HepG2 (cell line): ENCODE measurements around the gene PCTP. TPM values are rescaled to one million over a fixed set of nuclear protein-coding genes. Genes with fewer than 3 reads are reported as not detected.

Source experiments
- ATAC-seq: fragments of 200-7000 bp; cut with Tn5 transposase; 3 replicates; pipeline ENCODE4 v1.9.1; 2020; ENCODE audit warnings: mild to moderate bottlenecking, moderate library complexity
- BruUV-seq: library from RNA; stranded (reverse); fragments of 400-500 nt; replicated peaks from 2 replicates; lab custom pipeline; 2021; lab: Mats Ljungman, UMichigan
- CTCF ChIA-PET: fragments of 300-600 bp; formaldehyde crosslinking; extraction: SDS; loops from one replicate; lab custom pipeline; 2021; ENCODE audit warnings: low total read pairs, inconsistent platforms, low intra/inter-chr PET ratio; lab: Yijun Ruan, JAX
- POLR2A ChIA-PET: fragments of 350-600 bp; sonication (Branson Sonifier 250); formaldehyde crosslinking; loops from one replicate; lab custom pipeline; 2020; ENCODE audit warnings: antibody characterized with exemption, inconsistent platforms; lab: Yijun Ruan, JAX
- DNase-seq: peaks from one replicate; pipeline ENCODE4 v3.0.0-alpha.2; 2015; ENCODE audit warnings: low spot score
- FAIRE-seq: peaks from 3 replicates; lab custom pipeline; 2011; peaks lifted over from hg19 to GRCh38; lab: Jason Lieb, UNC
- H2AFZ ChIP-seq: one replicate; pipeline ENCODE4 v1.6.1; 2011; ENCODE audit warnings: low read length, inconsistent platforms
- H3K27ac ChIP-seq: fragments of 300-600 bp; 3 replicates; pipeline ENCODE4 v1.8.0; 2011; ENCODE audit warnings: mixed run types, mild to moderate bottlenecking, mixed read lengths, low read length, inconsistent platforms; ENCODE audit not compliant: insufficient read depth; ENCODE audit errors: extremely low read length
- H3K27me3 ChIP-seq, 2 experiments: fragments of 200-600 bp in 1 of 2; 2 replicates in 1 of 2; 3 replicates in 1 of 2; pipeline versions ENCODE4 v1.6.0 to v1.8.0; 2011; ENCODE audit warnings: low read length in 2 of 2, mild to moderate bottlenecking in 2 of 2, moderate library complexity in 2 of 2, inconsistent platforms in 1 of 2; ENCODE audit not compliant: insufficient read depth in 2 of 2, control insufficient read depth in 1 of 2
- H3K36me3 ChIP-seq, 2 experiments: fragments of 200-600 bp in 1 of 2; replicated peaks in 1 of 2; 2 replicates in 1 of 2; 3 replicates in 1 of 2; pipeline versions ENCODE4 v1.5.1 to v1.8.0; 2011; ENCODE audit warnings: low read length in 2 of 2, inconsistent platforms in 1 of 2; ENCODE audit not compliant: insufficient read depth in 2 of 2, control insufficient read depth in 1 of 2
- H3K4me1 ChIP-seq: 2 replicates; pipeline ENCODE4 v1.5.1; 2012; ENCODE audit warnings: low read length, inconsistent platforms; ENCODE audit not compliant: insufficient read depth
- H3K4me2 ChIP-seq: 2 replicates; pipeline ENCODE4 v1.6.0; 2011; ENCODE audit warnings: low read depth, low read length, inconsistent platforms
- H3K4me3 ChIP-seq, 3 experiments: fragments of 200-600 bp in 1 of 3; sonication (generic), shearing (Covaris generic) in 1 of 3; replicated peaks in 1 of 3; 2 replicates each; pipeline ENCODE4 v1.5.1; 2011 to 2016; ENCODE audit warnings: low read length in 3 of 3, inconsistent platforms in 2 of 3, low read depth in 2 of 3, mild to moderate bottlenecking in 2 of 3, control low read depth in 1 of 3, mixed read lengths in 1 of 3; ENCODE audit not compliant: insufficient read depth in 1 of 3
- H3K79me2 ChIP-seq: one replicate; pipeline ENCODE4 v1.6.1; 2011; ENCODE audit warnings: low read length, inconsistent platforms; ENCODE audit not compliant: insufficient read depth
- H3K9ac ChIP-seq: 2 replicates; pipeline ENCODE4 v1.6.0; 2011; ENCODE audit warnings: mild to moderate bottlenecking, low read depth, low read length, inconsistent platforms; ENCODE audit not compliant: insufficient read depth
- H3K9me3 ChIP-seq: 2 replicates; pipeline ENCODE4 v1.5.1; 2012; ENCODE audit warnings: mild to moderate bottlenecking, low read length
- H4K20me1 ChIP-seq: 2 replicates; pipeline ENCODE4 v1.6.0; 2011; ENCODE audit warnings: inconsistent platforms, mild to moderate bottlenecking, low read length, moderate library complexity; ENCODE audit not compliant: insufficient read depth
- BATF2 ChIP-seq: sonication (generic); formaldehyde crosslinking; IDR thresholded peaks from 2 replicates; pipeline ENCODE4 v1.8.0; 2022; ENCODE audit warnings: mild to moderate bottlenecking, missing genetic modification reagents, moderate library complexity
- CC2D1A ChIP-seq: sonication (generic); formaldehyde crosslinking; IDR thresholded peaks from 2 replicates; pipeline ENCODE4 v1.8.1; 2023; ENCODE audit warnings: mild to moderate bottlenecking, missing genetic modification reagents
- ELF3 ChIP-seq: IDR thresholded peaks from 2 replicates; pipeline ENCODE4 v1.6.1; 2016; ENCODE audit warnings: missing genetic modification reagents, missing compliant biosample characterization
- FOXK2 ChIP-seq: fragments of 450-650 bp; IDR thresholded peaks from 2 replicates; pipeline ENCODE4 v1.6.1; 2016
- LCORL ChIP-seq, 2 experiments: fragments of 450-650 bp in 1 of 2; sonication (generic) in 1 of 2; formaldehyde crosslinking in 1 of 2; IDR thresholded peaks; 2 replicates each; pipeline versions ENCODE4 v1.5.0 to v1.6.1; 2017 to 2020; ENCODE audit warnings: antibody characterized with exemption in 1 of 2, missing genetic modification reagents in 1 of 2
- NFKB2 ChIP-seq: sonication (generic); formaldehyde crosslinking; IDR thresholded peaks from 2 replicates; pipeline ENCODE4 v1.4.0; 2020; ENCODE audit warnings: missing genetic modification reagents, borderline replicate concordance
- ZNF44 ChIP-seq: sonication (generic); formaldehyde crosslinking; IDR thresholded peaks from 2 replicates; pipeline ENCODE4 v1.5.1; 2020; ENCODE audit warnings: mild to moderate bottlenecking, missing genetic modification reagents
- WGBS: methylation state at CpG from one replicate; pipeline ENCODE4 v1.1.6; 2017; ENCODE audit warnings: low lambda C conversion rate; 5-methylcytosine and 5-hydroxymethylcytosine counted together
- in situ Hi-C: cut with HindIII; loops from 2 replicates; pipeline ENCODE4 v1.10.0; 2017; ENCODE audit warnings: low pct_unique_long_range_greater_than_20kb; ENCODE audit not compliant: extremely low pct_ligation_motif_present
- intact Hi-C: fragments of 100-400 bp; cut with micrococcal nuclease; formaldehyde crosslinking; loops from one replicate; pipeline ENCODE4 v1.10.0; 2022; ENCODE audit not compliant: unreplicated experiment
- polyA plus RNA-seq, 8 experiments: library from polyadenylated mRNA; depleted of rRNA in 3 of 8; stranded (reverse) in 7 of 8; unstranded in 1 of 8; fragments of >200 nt; fragmentation: Illumina TruSeq in 4 of 8; extraction: Trizol in 4 of 8; gene quantifications; 2 replicates each; pipeline versions ENCODE4 v1.2.1 to v1.2.3, GENCODE V29; 2011 to 2016; ENCODE audit warnings: low read depth in 4 of 8, missing spikeins in 1 of 8, mixed read lengths in 1 of 8; ENCODE audit not compliant: insufficient read depth in 1 of 8
- total RNA-seq, 5 experiments: library from RNA; depleted of rRNA; stranded (reverse); fragments of >200 nt; fragmentation: Illumina TruSeq; extraction: Trizol; gene quantifications; 2 replicates each; pipeline ENCODE4 v1.2.3, GENCODE V29; 2016; ENCODE audit warnings: low read depth in 1 of 5
- TF ChIP-seq, protein P1 (sequence below): sonication (generic); formaldehyde crosslinking; IDR thresholded peaks from 2 replicates; pipeline ENCODE4 v1.8.0; 2022; ENCODE audit warnings: missing genetic modification reagents, low read depth, mild to moderate bottlenecking, borderline replicate concordance

PCTP gene
- total and polyA plus RNA-seq, 2 of the 13 experiments (the other 11 are each of a cell fraction or from before 2014, with no cell fraction given): 37.1 to 50.7 TPM

DNA sequence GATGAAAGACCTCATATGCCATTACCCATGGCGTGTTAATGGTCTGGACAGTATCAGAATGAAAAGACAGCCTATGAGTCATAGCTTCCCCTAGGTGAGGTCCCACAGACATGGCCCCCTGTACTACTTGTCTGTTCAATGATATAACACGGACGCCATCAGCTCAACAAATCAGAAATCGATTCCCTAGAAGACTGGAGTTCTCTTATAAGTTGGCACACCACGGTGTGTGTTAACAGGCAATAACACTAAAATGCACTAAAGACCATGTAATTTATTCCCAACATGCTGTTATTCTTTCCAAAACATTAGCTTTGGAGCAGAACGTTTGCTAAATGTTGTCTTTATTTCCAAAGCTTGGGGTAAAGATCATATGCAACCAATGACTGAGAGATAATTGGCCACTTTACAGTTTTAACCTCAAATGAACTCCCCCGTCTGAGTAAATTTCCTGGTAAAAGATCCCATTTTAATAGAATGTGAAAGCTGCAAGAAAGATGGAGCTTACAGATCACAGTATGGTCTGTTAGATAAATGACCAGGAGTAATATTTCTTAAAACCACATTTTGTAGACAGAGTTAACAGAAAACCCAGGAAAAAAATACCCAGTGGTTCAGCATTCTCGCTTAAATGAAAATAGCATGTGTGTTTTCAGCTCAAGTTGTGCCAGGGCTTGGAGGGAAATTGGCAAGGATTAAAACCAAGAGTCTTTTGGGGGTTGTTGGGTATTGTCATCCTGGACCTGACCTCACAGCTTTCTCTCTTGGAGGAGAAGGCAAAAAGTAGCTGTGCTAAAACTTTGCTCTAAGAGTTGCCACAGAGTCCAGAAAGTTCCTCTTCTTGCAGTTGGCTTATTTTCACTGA is 65.9 kb downstream of the PCTP start:
- Histone ChIP-seq H3K9ac (no peak overlapping the region), H3K27ac (no peak overlapping the region), H3K4me1 (peaks cover 6% of the 10 kb centered on the region; the same call in 1 of the 2 replicates), H3K36me3 (no peaks in the 10 kb centered on the region), H3K9me3 (no peaks in the 10 kb centered on the region), H3K27me3 (peaks cover 0 to 6% of the 10 kb centered on the region in 2 experiments; a peak in 1 of 5 replicates), H3K4me3 (no peak overlapping the region), H3K4me2 (no peak overlapping the region), H4K20me1 (no peaks in the 10 kb centered on the region), H3K79me2 (no peaks in the 10 kb centered on the region), H2AFZ (no peak overlapping the region)
- BruUV-seq: no TSS peak
- POLR2A ChIA-PET: no interaction called here
- in situ Hi-C loops (no loop called here), intact Hi-C loops (no loop called here)
- ATAC-seq (no peak), DNase-seq (no peak), FAIRE-seq (no peak)
- no peak for TF ChIP-seq CC2D1A (CRISPR knock-in tag)
- TF ChIP-seq LCORL (IDR thresholded peaks at IDR 0.05): peak; percentile 46; the same call in 1 of the 2 replicates
- no peak for TF ChIP-seq LCORL (CRISPR knock-in tag; IDR thresholded peaks at IDR 0.05)
- CTCF ChIA-PET: no interaction called here
- 12% methylated on average over 8 of the region's 8 CpGs for WGBS

DNA sequence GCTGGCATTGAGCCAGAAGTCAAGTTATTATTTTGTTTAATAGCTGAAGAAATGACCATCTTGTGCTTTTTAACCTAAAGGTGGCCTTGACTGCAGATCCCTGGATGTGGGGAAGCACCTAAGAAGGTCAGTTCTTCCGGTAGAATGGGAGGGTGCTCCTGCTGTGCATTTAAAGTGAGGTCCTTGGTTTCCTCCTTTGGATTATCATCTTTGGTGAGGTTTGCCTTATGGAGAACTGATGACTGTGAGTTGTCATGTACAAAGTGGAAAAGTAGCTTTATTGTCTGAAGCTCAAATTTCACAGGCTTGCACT is 66.5 kb downstream of the PCTP start:
- DNase-seq: no peak

More for the DNA sequence above, 66.5 kb downstream of the PCTP start:
- Histone ChIP-seq H3K9me3 (no peaks in the 10 kb centered on the region), H3K4me1 (peaks cover 6% of the 10 kb centered on the region; the same call in 1 of the 2 replicates), H3K4me2 (no peak overlapping the region), H3K9ac (no peak overlapping the region), H3K4me3 (no peak overlapping the region), H2AFZ (no peak overlapping the region)
- CTCF ChIA-PET: no interaction called here
- in situ Hi-C loops: no loop called here
- 0% methylated on average over 1 of the region's 1 CpG for WGBS
- ATAC-seq: no peak
- TF ChIP-seq FOXK2: no peak
- TF ChIP-seq BATF2: no peak
- TF ChIP-seq, protein P1, sequence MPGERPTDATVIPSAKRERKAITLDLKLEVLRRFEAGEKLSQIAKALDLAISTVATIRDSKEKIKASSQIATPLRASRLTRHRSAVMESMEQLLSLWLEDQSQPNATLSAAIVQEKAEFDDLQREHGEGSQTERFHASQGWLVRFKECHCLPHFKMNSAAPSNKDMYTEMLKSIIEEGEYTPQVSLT (CRISPR knock-in tag): no peak
- TF ChIP-seq ELF3: no peak
- no peak for TF ChIP-seq NFKB2
- TF ChIP-seq ZNF44 (CRISPR knock-in tag): no peak
- TF ChIP-seq, all 625 proteins: peak for 0
- Histone ChIP-seq H3K36me3 (no peaks in the 10 kb centered on the region), H3K79me2 (no peaks in the 10 kb centered on the region), H3K27me3 (peaks cover 0 to 6% of the 10 kb centered on the region in 2 experiments; a peak in 2 of 5 replicates), H3K27ac (no peak overlapping the region), H4K20me1 (no peaks in the 10 kb centered on the region)
- peak; percentile 12 for FAIRE-seq
- POLR2A ChIA-PET: no interaction called here
- intact Hi-C loops: no loop called here
- no TSS peak for BruUV-seq
